Subcutaneous adipose tissue (tissue), 4 donors: ENCODE data around the gene DNAJC9. TPM values are rescaled to one million over a fixed set of nuclear protein-coding genes. Genes with fewer than 3 reads are reported as not detected.

Experiments
- small RNA-seq: library from RNA; depleted of rRNA; stranded (forward); fragments of <200 nt; gene quantifications from one replicate; pipeline ENCODE3, GENCODE V24; 2016
- total RNA-seq, 4 donors: library from RNA; depleted of rRNA; stranded (reverse); fragments of >200 nt; gene quantifications; one replicate each; pipeline ENCODE4 v1.1.0, GENCODE V29; 2016
- TF ChIP-seq, protein P1 (sequence below): fragments of 450-650 bp; IDR thresholded peaks from one replicate; pipeline ENCODE4 v1.5.1; 2016; ENCODE audit warnings: low read depth, mild to moderate bottlenecking, control low read depth, antibody characterized with exemption, moderate library complexity

DNAJC9 gene
- total RNA-seq, 4 donors from 2014 or later, result 11.7 to 16.3 (median 14.3) TPM

DNA sequence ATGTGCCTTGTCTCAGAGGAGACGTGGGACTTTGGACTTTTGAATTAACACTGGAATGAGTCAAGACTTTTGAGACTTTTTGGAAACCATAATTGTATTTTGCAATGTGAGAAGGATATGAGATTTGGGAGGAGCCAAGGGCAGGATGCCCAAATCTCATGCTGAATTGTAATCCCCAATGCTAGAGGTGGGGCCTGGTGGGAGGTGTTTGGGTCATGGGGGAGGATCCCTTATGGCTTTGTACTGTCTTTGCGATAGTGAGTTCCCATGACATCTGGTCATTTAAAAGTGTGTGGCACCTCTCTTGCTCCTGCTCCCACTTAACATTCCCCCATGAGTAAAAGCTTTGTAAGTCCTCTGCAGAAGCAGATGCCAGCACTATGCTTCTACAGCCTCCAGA, 39.2 kb downstream of the DNAJC9 start:
- TF ChIP-seq, protein P1, sequence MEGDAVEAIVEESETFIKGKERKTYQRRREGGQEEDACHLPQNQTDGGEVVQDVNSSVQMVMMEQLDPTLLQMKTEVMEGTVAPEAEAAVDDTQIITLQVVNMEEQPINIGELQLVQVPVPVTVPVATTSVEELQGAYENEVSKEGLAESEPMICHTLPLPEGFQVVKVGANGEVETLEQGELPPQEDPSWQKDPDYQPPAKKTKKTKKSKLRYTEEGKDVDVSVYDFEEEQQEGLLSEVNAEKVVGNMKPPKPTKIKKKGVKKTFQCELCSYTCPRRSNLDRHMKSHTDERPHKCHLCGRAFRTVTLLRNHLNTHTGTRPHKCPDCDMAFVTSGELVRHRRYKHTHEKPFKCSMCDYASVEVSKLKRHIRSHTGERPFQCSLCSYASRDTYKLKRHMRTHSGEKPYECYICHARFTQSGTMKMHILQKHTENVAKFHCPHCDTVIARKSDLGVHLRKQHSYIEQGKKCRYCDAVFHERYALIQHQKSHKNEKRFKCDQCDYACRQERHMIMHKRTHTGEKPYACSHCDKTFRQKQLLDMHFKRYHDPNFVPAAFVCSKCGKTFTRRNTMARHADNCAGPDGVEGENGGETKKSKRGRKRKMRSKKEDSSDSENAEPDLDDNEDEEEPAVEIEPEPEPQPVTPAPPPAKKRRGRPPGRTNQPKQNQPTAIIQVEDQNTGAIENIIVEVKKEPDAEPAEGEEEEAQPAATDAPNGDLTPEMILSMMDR, result no peak

- TF ChIP-seq, protein P1, result no peak
These were observed 40.7 kb downstream of the DNAJC9 start for GRCh38 chr10:73206385-73206784.

- TF ChIP-seq, protein P1, result no peak
These were observed 41.2 kb downstream of the DNAJC9 start for GRCh38 chr10:73205890-73206289.

- TF ChIP-seq, protein P1, result no peak
These were observed 42.0 kb downstream of the DNAJC9 start for GRCh38 chr10:73205081-73205480.

Small RNA genes within 50 kb of the gene (small RNA-seq; reads per million reads assigned to genes)
- gene RF00019, result 0.49 reads per million
- gene RNU6-833P, result not detected

Other genes starting within 250 kb of the DNAJC9 start
- gene P4HA1, start 150.4 kb downstream of the DNAJC9 start, total RNA-seq, result 10 to 100 TPM; 20.3 to 43.4 (median 34.6) TPM
- 1 to 10 TPM; 2.1 to 9.0 (median 2.7) TPM for gene NUDT13, start 136.8 kb downstream of the DNAJC9 start, total RNA-seq
- gene ECD, start 79.2 kb downstream of the DNAJC9 start, total RNA-seq, result 10 to 100 TPM; 25.1 to 40.6 (median 27.9) TPM
- gene FAM149B1, start 79.1 kb downstream of the DNAJC9 start, total RNA-seq, result 10 to 100 TPM; 17.3 to 26.2 (median 23.2) TPM
- 10 to 100 TPM; 31.9 to 40.4 (median 35.6) TPM for gene MRPS16, start 5.4 kb upstream of the DNAJC9 start, total RNA-seq
- 1 to 10 TPM; 3.9 to 8.1 (median 6.3) TPM for gene CFAP70, start 111.6 kb upstream of the DNAJC9 start, total RNA-seq
- gene ANXA7, start 166.8 kb upstream of the DNAJC9 start, total RNA-seq, result 100 to 1,000 TPM; 106 to 145 (median 114) TPM
- gene MSS51, start 186.3 kb upstream of the DNAJC9 start, total RNA-seq, result 1 to 10 TPM; 2.4 to 4.0 (median 3.7) TPM
- gene PPP3CB, start 248.8 kb upstream of the DNAJC9 start, total RNA-seq, result 10 to 100 TPM; 62.2 to 99.5 (median 77.8) TPM